Measurements from ENCODE around the gene GPR82.

Gene GPR82

GRCh38 chrX:41722816-41723618 is 964 bp upstream of the GPR82 start:
- H3K27ac Mint-ChIP-seq = peak overlapping the region in 1 of 2 donors; percentile 69
- ATAC-seq (replicated peaks) = no peak
- DNase-seq = no peak
- no peaks in the 10 kb centered on the region for H3K9me3 Mint-ChIP-seq
- no peaks in the 10 kb centered on the region for H3K36me3 Mint-ChIP-seq (ENCODE audit: insufficient read depth)
- H3K4me3 Mint-ChIP-seq = peak overlapping the region in 1 of 2 donors; percentile 8
- no peaks in the 10 kb centered on the region for H3K27me3 Mint-ChIP-seq
- peaks cover 19 to 30% of the 10 kb centered on the region in 2 donors for H3K4me1 Mint-ChIP-seq (ENCODE audit: low read depth in 2 of 2)

DNA sequence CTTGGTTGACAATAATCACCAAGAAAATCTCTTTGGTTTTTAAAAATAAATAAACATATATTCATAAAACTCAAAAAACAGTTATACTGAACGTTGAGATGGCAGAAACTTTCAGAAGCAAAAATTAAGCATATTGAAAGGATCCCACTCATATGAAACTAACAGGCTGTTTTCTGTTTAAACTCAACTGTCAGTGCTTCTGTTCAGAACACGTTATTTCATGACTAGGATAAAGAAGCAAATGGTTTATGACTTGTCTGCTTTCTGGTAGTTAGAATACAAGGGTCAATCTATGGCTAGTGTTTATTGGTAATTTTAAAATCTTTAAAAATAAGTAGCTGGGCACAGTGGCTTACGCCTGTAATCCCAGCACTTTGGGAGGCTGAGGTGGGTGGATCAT is 4.1 kb downstream of the GPR82 start:
- Mint-ChIP-seq H3K27ac (no peak overlapping the region), H3K9me3 (no peaks in the 10 kb centered on the region), H3K4me1 (ENCODE audit: low read depth in 2 of 2) (peaks cover 3 to 10% of the 10 kb centered on the region in 2 donors), H3K27me3 (no peaks in the 10 kb centered on the region), H3K4me3 (no peak overlapping the region), H3K36me3 (ENCODE audit: insufficient read depth) (peaks cover 2% of the 10 kb centered on the region)
- no peak for DNase-seq
- ATAC-seq (replicated peaks) = no peak

GRCh38 chrX:41730081-41730480 is 6.1 kb downstream of the GPR82 start:
- peaks cover 7 to 16% of the 10 kb centered on the region in 2 donors for H3K4me1 Mint-ChIP-seq (ENCODE audit: low read depth in 2 of 2)
- no peaks in the 10 kb centered on the region for H3K27me3 Mint-ChIP-seq
- ATAC-seq (replicated peaks) (no peak), DNase-seq (no peak)
- H3K9me3 Mint-ChIP-seq = no peaks in the 10 kb centered on the region
- no peak overlapping the region for H3K4me3 Mint-ChIP-seq
- peaks cover 2% of the 10 kb centered on the region for H3K36me3 Mint-ChIP-seq (ENCODE audit: insufficient read depth)
- H3K27ac Mint-ChIP-seq = no peak overlapping the region

GRCh38 chrX:41732260-41732659 is 8.3 kb downstream of the GPR82 start:
- H3K4me1 Mint-ChIP-seq (ENCODE audit: low read depth in 2 of 2) = peaks cover 12 to 24% of the 10 kb centered on the region in 2 donors
- peak overlapping the region in 1 of 2 donors; percentile 67 for H3K27ac Mint-ChIP-seq

GRCh38 chrX:41733939-41734338 is 10.0 kb downstream of the GPR82 start:
- Mint-ChIP-seq H3K4me3 (peak overlapping the region in 1 of 2 donors; percentile 28), H3K4me1 (ENCODE audit: low read depth in 2 of 2) (peaks cover 13 to 24% of the 10 kb centered on the region in 2 donors), H3K9me3 (no peaks in the 10 kb centered on the region), H3K27ac (peak overlapping the region; percentile 38 to 85), H3K36me3 (ENCODE audit: insufficient read depth) (peaks cover 2% of the 10 kb centered on the region), H3K27me3 (no peaks in the 10 kb centered on the region)
- DNase-seq (no peak), ATAC-seq (replicated peaks) (peak; percentile 73)

More at GRCh38 chrX:41732260-41732659, 8.3 kb downstream of the GPR82 start:
- peaks cover 2% of the 10 kb centered on the region for H3K36me3 Mint-ChIP-seq (ENCODE audit: insufficient read depth)
- no peak overlapping the region for H3K4me3 Mint-ChIP-seq
- no peaks in the 10 kb centered on the region for H3K9me3 Mint-ChIP-seq
- no peak for ATAC-seq (replicated peaks)
- no peak for DNase-seq
- no peaks in the 10 kb centered on the region for H3K27me3 Mint-ChIP-seq

- Mint-ChIP-seq H3K27ac (peak overlapping the region; percentile 38 to 85), H3K36me3 (ENCODE audit: insufficient read depth) (peaks cover 2% of the 10 kb centered on the region), H3K27me3 (no peaks in the 10 kb centered on the region), H3K9me3 (no peaks in the 10 kb centered on the region), H3K4me3 (peak overlapping the region in 1 of 2 donors; percentile 28), H3K4me1 (ENCODE audit: low read depth in 2 of 2) (peaks cover 13 to 24% of the 10 kb centered on the region in 2 donors)
- peak; percentile 47 for ATAC-seq (replicated peaks)
- DNase-seq = no peak
Observed at GRCh38 chrX:41734530-41734929, 10.5 kb downstream of the GPR82 start.

GRCh38 chrX:41737065-41737464 is 13.1 kb downstream of the GPR82 start:
- H3K27me3 Mint-ChIP-seq = no peaks in the 10 kb centered on the region
- peaks cover 13 to 26% of the 10 kb centered on the region in 2 donors for H3K4me1 Mint-ChIP-seq (ENCODE audit: low read depth in 2 of 2)
- H3K36me3 Mint-ChIP-seq (ENCODE audit: insufficient read depth) = peaks cover 4% of the 10 kb centered on the region
- peak; percentile 1 to 18 (median 11) for DNase-seq
- peak; percentile 74 for ATAC-seq (replicated peaks)
- no peaks in the 10 kb centered on the region for H3K9me3 Mint-ChIP-seq
- no peak overlapping the region for H3K4me3 Mint-ChIP-seq
- peak overlapping the region; percentile 11 to 33 for H3K27ac Mint-ChIP-seq

DNA sequence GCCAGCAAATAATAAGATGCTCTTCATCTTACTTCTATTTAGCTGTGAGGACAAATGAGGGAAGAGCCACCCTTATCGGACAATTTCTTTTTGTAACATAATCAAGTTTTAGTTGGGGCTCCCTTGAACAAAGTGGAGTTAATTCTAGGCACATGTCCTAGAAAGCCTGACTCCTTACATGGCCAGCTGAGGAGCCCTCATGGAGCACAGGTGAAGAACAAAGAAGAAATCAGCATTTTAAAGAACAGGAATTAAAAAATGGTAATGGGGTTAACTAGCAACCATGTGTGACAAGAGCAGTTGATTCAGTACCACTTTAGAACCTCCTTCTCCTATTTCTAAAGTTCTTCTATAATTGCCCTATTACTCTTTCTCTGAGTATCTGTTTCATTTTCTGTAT is 15.9 kb downstream of the GPR82 start:
- DNase-seq (no peak), ATAC-seq (replicated peaks) (no peak)
- no peak overlapping the region for H3K4me3 Mint-ChIP-seq
- H3K27me3 Mint-ChIP-seq = no peaks in the 10 kb centered on the region
- H3K4me1 Mint-ChIP-seq (ENCODE audit: low read depth in 2 of 2) = peaks cover 8 to 22% of the 10 kb centered on the region in 2 donors
- H3K36me3 Mint-ChIP-seq (ENCODE audit: insufficient read depth) = peaks cover 12% of the 10 kb centered on the region
- no peaks in the 10 kb centered on the region for H3K9me3 Mint-ChIP-seq
- peak overlapping the region in 1 of 2 donors; percentile 41 for H3K27ac Mint-ChIP-seq

- Mint-ChIP-seq H3K4me1 (ENCODE audit: low read depth in 2 of 2) (no peaks in the 10 kb centered on the region), H3K27ac (no peak overlapping the region), H3K36me3 (ENCODE audit: insufficient read depth) (peaks cover 3% of the 10 kb centered on the region), H3K9me3 (no peaks in the 10 kb centered on the region), H3K27me3 (no peaks in the 10 kb centered on the region), H3K4me3 (no peak overlapping the region)
- no peak for ATAC-seq (replicated peaks)
- DNase-seq = no peak
Observed at GRCh38 chrX:41750716-41751115, 26.7 kb downstream of the GPR82 start.

- H3K4me1 Mint-ChIP-seq (ENCODE audit: low read depth in 2 of 2) = peaks cover 2 to 26% of the 10 kb centered on the region in 2 donors
- ATAC-seq (replicated peaks) = no peak
- no peaks in the 10 kb centered on the region for H3K9me3 Mint-ChIP-seq
- H3K27ac Mint-ChIP-seq = no peak overlapping the region
- DNase-seq = no peak
- H3K36me3 Mint-ChIP-seq (ENCODE audit: insufficient read depth) = peaks cover 3% of the 10 kb centered on the region
- no peaks in the 10 kb centered on the region for H3K27me3 Mint-ChIP-seq
- no peak overlapping the region for H3K4me3 Mint-ChIP-seq
Observed at GRCh38 chrX:41758401-41758800, 34.4 kb downstream of the GPR82 start.

- ATAC-seq (replicated peaks) (no peak), DNase-seq (peak in 1 of 3 experiments; percentile 2)
- no peak overlapping the region for H3K4me3 Mint-ChIP-seq
- H3K9me3 Mint-ChIP-seq = no peaks in the 10 kb centered on the region
- peak overlapping the region in 1 of 2 donors; percentile 38 for H3K27ac Mint-ChIP-seq
- H3K36me3 Mint-ChIP-seq (ENCODE audit: insufficient read depth) = peaks cover 3% of the 10 kb centered on the region
- H3K4me1 Mint-ChIP-seq (ENCODE audit: low read depth in 2 of 2) = peaks cover 2 to 39% of the 10 kb centered on the region in 2 donors
- H3K27me3 Mint-ChIP-seq = no peaks in the 10 kb centered on the region
Observed at GRCh38 chrX:41759817-41760216, 35.8 kb downstream of the GPR82 start.

GRCh38 chrX:41761169-41761568 is 37.2 kb downstream of the GPR82 start:
- DNase-seq = no peak
- Mint-ChIP-seq H3K4me1 (ENCODE audit: low read depth in 2 of 2) (peaks cover 2 to 35% of the 10 kb centered on the region in 2 donors), H3K27me3 (no peaks in the 10 kb centered on the region), H3K36me3 (ENCODE audit: insufficient read depth) (peaks cover 3% of the 10 kb centered on the region), H3K9me3 (no peaks in the 10 kb centered on the region), H3K4me3 (no peak overlapping the region), H3K27ac (no peak overlapping the region)
- no peak for ATAC-seq (replicated peaks)

GRCh38 chrX:41761702-41762101 is 37.7 kb downstream of the GPR82 start:
- Mint-ChIP-seq H3K9me3 (no peaks in the 10 kb centered on the region), H3K27ac (no peak overlapping the region), H3K4me1 (ENCODE audit: low read depth in 2 of 2) (peaks cover 2 to 33% of the 10 kb centered on the region in 2 donors)

DNA sequence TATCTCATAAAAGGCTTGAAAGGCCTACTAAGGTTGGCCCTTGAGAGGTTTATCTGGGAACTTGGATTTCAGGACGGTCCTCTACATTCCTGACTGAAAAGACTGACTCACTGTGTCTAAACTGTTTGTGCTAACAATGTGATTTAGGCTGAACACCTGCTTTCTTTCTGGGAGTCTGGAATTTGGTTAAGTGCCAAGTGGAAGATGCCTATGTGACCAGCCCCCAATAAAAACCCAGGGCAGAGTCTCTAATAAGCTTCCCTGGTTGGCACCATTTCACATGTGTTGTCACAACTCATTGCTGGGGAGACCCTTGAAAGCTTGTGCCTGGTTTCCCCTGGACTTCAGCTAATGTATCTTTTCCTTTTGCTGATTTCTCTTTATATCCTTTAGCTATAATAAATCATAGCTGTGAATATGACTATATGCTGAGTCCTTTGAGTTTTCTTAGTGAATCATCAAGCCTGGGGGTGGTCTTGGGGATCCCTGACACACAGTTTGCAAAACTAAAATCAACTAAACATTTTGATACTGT is 55.1 kb downstream of the GPR82 start:
- no peak overlapping the region for H3K4me3 Mint-ChIP-seq
- H3K27ac Mint-ChIP-seq = no peak overlapping the region
- no peak for DNase-seq
- no peaks in the 10 kb centered on the region for H3K36me3 Mint-ChIP-seq (ENCODE audit: insufficient read depth)
- peaks cover 0 to 11% of the 10 kb centered on the region in 2 donors for H3K4me1 Mint-ChIP-seq (ENCODE audit: low read depth in 2 of 2)
- no peaks in the 10 kb centered on the region for H3K9me3 Mint-ChIP-seq
- ATAC-seq (replicated peaks) = no peak
- no peaks in the 10 kb centered on the region for H3K27me3 Mint-ChIP-seq

More at GRCh38 chrX:41761702-41762101, 37.7 kb downstream of the GPR82 start:
- Mint-ChIP-seq H3K4me3 (no peak overlapping the region), H3K36me3 (ENCODE audit: insufficient read depth) (peaks cover 3% of the 10 kb centered on the region), H3K27me3 (no peaks in the 10 kb centered on the region)
- DNase-seq (no peak), ATAC-seq (replicated peaks) (no peak)
